Renal pelvis (tissue), 4 donors: ENCODE data around the gene UTF1. TPM values are rescaled to one million over a fixed set of nuclear protein-coding genes. Genes with fewer than 3 reads are reported as not detected.

Source experiments
- DNase-seq: peaks from one replicate; pipeline ENCODE4 v3.0.0-alpha.2; 2013
- polyA plus RNA-seq, 3 donors: library from polyadenylated mRNA; unstranded; fragments of 120-200 nt; gene quantifications; one replicate each; pipeline ENCODE4 v1.2.1, GENCODE V29; 2013; ENCODE audit not compliant: insufficient read length in 3 of 3

The UTF1 gene
- polyA plus RNA-seq, 3 donors = 0.11 to 0.19 TPM; not detected in 1

DNA sequence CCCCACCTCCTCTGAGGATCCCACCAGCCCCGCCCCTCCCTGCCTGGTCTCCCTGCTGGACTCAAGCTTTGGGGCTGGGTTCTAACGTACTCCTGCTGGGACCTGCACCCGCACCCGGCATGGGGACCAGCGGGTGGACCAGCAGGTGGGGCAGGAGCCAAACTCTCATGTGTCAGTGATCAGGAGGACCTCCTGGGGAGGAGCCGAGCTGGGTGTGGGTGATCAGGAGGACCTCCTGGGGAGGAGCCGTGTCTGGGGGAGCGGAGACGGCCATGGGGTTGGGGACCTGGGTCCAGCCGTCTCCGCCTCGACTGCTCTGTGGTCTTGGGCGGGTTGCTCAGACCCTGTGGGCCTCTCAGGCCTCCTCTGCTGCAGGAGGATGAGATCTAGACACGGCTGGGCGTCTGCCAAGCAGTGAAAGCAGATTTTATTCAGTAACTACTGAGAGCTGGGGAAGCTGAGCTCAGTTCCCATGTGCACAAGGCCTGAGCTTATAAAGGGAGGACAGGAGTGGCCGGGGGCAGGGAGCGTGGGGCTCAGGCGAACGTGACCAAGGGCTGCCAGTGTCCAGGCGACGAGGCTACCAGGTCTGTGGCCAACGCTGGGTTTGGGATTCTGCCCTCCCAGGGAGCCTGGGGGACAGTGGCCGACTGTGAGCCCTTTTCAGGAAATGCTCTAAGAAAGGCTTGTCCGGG lies 33.6 kb upstream of the UTF1 start:
- no peak for DNase-seq

- DNase-seq = no peak
Measured at GRCh38 chr10:133196936-133197758, 32.9 kb upstream of the UTF1 start.

DNA sequence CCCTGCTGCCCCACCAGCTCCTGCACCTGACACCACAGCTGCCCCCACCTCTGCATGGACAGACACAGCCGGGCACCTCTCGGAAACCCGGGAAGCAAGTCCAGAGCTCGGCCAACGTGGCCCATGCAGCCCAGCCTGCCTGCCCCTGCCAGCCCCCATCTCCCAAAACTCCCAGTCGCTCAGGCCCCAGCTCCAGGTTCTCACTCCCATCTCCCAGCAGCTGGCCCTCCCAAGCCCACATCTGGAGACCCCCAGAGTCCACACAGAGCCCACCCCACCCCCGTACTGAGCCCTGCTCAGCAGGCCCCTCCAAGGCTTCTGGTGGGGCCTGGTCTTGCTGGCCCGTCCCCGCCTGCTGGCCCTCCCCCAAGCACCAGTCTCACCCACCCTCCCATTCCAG lies 32.2 kb upstream of the UTF1 start:
- DNase-seq = no peak

GRCh38 chr10:133198206-133198605 lies 31.8 kb upstream of the UTF1 start:
- DNase-seq = no peak

- DNase-seq = no peak
Measured at GRCh38 chr10:133198621-133199487, 31.2 kb upstream of the UTF1 start.

DNA sequence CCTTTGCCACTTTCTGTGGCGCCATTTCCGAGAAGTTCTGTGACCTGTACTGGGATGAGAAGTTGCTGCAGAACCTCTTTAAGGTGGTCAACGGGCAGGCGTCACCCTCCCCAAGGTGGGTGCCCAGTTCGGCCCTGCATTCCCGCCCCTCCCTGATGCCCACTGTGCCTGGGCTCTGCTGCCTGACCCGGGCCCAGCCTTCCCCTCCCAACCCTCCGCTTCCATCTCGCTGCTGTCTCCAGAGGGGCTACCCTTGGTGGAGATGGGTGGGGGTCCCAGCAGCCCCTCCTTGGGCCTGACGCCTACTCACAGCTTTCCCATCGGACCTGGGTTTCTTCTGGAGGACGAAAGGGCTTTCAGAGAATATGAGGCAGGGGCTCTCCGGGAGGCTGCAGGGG lies 30.5 kb upstream of the UTF1 start:
- DNase-seq = no peak

DNA sequence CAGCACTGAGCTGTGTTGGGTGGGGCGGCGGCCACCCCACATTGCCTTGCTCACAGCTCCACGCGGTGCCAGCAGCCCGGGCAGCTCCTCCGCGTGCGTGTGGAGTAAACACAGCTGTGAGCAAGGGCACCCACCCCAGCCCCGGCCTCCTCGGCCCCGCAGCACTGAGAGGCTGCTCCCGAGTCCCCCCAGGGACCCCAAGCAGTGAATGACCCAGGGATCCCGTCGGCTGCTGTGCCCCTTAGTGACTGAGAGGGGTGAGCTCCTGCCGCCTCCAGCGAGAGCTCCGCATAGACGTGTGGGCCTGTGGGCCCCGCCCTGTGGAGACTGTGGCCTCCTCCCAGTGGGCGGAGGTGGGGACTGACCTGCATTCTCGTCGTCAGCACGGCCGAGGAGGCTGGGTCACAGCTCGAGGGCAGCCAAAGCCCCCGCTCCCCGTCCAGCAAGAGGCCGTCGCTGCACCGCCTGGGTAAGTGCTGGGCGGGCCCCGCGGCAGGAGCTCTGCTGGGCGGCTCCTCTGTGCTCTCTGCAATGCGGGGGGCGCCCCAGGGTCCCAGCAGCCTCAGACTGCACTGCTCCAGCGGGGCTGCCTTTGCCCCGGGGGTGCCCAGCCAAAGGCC lies 29.9 kb upstream of the UTF1 start:
- DNase-seq = no peak

- DNase-seq = no peak
Measured at GRCh38 chr10:133200621-133201031, 29.4 kb upstream of the UTF1 start.

DNA sequence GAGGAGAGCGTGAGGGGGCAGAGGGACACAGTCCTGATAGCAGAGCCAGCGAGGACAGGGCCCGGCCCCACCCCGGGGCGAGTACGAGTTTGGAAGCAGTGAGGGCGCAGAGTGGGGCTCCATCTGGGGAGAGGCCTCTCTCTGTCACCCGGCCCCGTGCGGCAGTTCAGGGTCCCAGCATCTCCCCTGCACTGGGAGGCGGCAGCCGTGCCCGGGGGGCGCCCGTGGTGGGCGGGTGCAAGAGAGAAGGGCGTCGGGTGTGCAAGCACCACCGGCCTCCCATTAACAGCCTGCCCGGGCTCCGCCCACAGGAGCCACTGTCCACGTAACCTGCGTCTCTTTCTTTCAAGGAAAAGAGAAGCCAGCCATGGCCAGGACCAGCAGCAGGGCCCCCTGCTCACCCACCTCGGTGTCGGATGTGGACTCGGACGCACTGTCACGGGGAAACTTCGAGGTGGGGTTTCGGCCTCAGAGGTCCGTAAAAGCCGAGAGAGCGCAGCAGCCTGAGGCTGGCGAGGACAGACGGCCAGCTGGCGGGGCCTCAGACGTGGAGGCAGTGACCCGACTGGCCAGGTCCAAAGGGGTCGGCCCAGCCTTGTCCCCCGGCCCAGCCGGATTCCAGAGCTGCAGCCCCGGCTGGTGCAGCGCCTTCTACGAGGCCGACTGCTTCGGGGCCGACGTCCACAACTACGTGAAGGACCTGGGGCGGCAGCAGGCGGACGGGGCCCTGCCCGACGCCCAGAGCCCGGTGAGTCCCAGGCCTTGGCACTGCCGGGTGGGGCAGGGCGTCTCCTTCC lies 28.7 kb upstream of the UTF1 start:
- DNase-seq = no peak

GRCh38 chr10:133201948-133202725 lies 27.9 kb upstream of the UTF1 start:
- no peak for DNase-seq

GRCh38 chr10:133202778-133203651 lies 27.0 kb upstream of the UTF1 start:
- no peak for DNase-seq

- DNase-seq = no peak
Measured at GRCh38 chr10:133203652-133204195, 26.3 kb upstream of the UTF1 start.

DNA sequence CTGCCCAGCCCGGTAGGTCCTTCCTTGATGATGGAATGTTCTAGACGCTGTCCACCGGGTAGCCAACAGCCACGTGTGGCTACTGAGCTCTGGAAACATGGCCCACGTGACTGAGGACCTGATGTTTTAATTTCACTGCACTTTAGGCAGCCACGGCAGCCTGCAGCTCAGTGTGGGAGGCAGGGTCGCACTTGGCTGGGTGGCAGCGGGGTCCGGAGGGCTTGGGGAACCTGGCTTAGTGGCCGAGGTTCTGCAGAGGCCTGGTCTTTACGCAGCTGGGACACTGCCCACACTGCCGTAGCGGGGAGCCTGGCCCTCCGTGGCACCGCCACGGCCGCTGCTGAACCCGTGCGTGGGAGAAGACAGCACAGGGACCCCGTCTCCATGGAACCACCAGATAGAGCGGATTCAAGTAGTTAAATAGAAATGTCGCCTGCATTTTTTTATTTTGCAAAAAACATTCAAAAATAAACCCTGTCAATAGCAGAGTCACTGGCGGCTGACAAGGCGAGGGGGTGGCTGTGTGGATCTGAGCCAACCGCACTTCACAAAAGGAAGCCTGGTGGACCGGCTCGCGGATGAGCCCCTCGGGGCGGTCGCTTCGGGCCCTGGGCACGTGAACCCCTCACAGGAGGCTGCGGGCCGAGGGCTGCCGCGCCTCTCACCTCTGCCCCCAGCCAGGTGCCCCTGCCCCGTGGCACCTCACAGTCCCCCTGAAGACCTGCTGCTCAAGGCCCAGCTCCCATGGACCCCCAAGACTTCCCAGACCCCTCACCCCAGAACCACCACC lies 25.6 kb upstream of the UTF1 start:
- DNase-seq = no peak

GRCh38 chr10:133205146-133205545 lies 24.9 kb upstream of the UTF1 start:
- no peak for DNase-seq

DNA sequence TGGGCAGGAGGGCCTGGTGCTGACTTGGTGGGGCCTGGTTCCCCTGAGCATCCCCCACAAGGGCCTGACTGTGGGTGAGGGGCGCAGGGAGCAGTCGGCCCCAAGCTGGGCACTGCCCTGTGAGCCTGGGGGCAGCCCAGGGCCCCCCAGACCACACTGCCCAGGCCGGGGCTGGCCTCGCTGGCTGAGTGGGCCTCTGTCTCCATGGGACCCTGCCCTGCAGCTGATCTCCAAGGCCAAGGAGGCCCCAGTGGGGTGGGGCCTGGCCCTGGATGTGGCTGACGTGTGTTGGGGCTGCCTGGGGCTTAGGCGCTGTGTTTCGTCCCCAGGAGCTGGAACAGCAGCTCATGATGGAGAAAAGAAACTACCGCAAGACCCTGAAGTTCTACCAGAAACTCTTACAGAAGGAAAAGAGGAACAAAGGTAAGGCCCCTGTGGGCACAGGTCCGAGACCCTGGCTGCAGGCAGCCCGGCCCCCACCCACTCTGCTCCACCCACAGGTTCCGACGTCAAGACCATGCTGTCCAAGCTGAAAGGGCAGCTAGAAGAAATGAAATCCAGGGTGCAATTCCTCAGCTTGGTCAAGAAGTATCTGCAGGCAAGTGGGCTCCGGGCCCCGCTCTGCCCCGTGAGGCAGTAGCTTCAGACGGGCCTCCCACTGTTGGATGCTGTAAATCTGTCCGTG lies 23.5 kb upstream of the UTF1 start:
- no peak for DNase-seq

GRCh38 chr10:133207041-133207600 lies 22.9 kb upstream of the UTF1 start:
- no peak for DNase-seq

DNA sequence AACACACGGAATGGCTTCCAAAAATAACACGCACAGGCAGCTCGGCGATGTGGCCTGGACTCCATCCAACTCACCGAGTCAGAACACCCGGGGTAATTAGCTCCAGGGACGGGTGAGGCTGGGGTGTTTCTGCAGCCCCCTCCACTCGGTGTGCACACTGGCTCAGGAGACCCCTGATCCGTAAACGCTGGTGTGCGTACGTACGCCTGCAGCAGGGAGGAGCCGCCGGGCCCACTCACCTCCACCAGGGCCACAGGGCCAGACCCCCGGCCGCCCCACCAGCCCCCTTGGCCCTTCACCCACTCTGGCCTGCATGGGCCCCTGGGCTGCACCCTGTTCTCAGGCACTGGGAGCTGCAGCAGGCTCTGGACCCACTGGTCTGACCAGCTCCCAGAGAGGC lies 22.4 kb upstream of the UTF1 start:
- DNase-seq = no peak
